Caco-2 (cell line): ENCODE data around the gene PHLPP1. TPM values are rescaled to one million over a fixed set of nuclear protein-coding genes. Genes with fewer than 3 reads are reported as not detected.
A peak's percentile ranks its signal among the peaks of the same experiment; 100 is the strongest.

ENCODE experiments used
- BruUV-seq: library from RNA; stranded (reverse); fragments of 400-500 nt; replicated peaks from 2 replicates; lab custom pipeline; 2021; lab: Mats Ljungman, UMichigan
- CTCF ChIA-PET: fragments of 300-600 bp; sonication (Branson Sonifier 250); formaldehyde crosslinking; loops from one replicate; lab custom pipeline; 2022; ENCODE audit warnings: antibody characterized with exemption; lab: Charles Lee
- POLR2A ChIA-PET: fragments of 300-600 bp; sonication (Branson Sonifier 250); formaldehyde crosslinking; loops from one replicate; lab custom pipeline; 2022; ENCODE audit warnings: antibody characterized with exemption; lab: Charles Lee
- DNase-seq, 2 experiments: peaks; one replicate each; pipeline versions ENCODE4 v3.0.0 to v3.0.0-alpha.2; 2020 to 2022
- H3K27me3 ChIP-seq: replicated peaks from 2 replicates; pipeline ENCODE4 v1.6.0; 2011; ENCODE audit warnings: low read length; ENCODE audit not compliant: control insufficient read depth, insufficient read depth
- H3K36me3 ChIP-seq: 2 replicates; pipeline ENCODE4 v1.5.1; 2011; ENCODE audit warnings: low read length; ENCODE audit not compliant: control insufficient read depth, insufficient read depth
- H3K4me1 ChIP-seq: fragments of 250-450 bp; sonication (Bioruptor Pico); 2 replicates; pipeline ENCODE4 v1.5.1; 2020; ENCODE audit warnings: mild to moderate bottlenecking
- H3K4me3 ChIP-seq: 2 replicates; pipeline ENCODE4 v1.5.1; 2011; ENCODE audit warnings: low read depth, mild to moderate bottlenecking, control low read depth, low read length
- H3K9me3 ChIP-seq: fragments of 250-450 bp; sonication (Bioruptor Pico); 2 replicates; pipeline ENCODE4 v1.5.1; 2020; ENCODE audit warnings: mild to moderate bottlenecking, moderate library complexity
- H3K27ac Mint-ChIP-seq: one replicate; pipeline ENCODE4 v1.8.0; 2022; ENCODE audit warnings: mixed read lengths; ENCODE audit not compliant: unreplicated experiment
- H3K27me3 Mint-ChIP-seq: one replicate; pipeline ENCODE4 v1.8.0; 2022; ENCODE audit warnings: mixed read lengths; ENCODE audit not compliant: insufficient read depth, unreplicated experiment
- H3K36me3 Mint-ChIP-seq: one replicate; pipeline ENCODE4 v1.8.0; 2022; ENCODE audit warnings: mild to moderate bottlenecking, mixed read lengths; ENCODE audit not compliant: insufficient read depth, unreplicated experiment
- H3K4me1 Mint-ChIP-seq: one replicate; pipeline ENCODE4 v1.8.0; 2022; ENCODE audit warnings: low read depth, mixed read lengths; ENCODE audit not compliant: unreplicated experiment
- H3K4me3 Mint-ChIP-seq: one replicate; pipeline ENCODE4 v1.8.0; 2022; ENCODE audit warnings: mild to moderate bottlenecking, moderate library complexity, mixed read lengths; ENCODE audit not compliant: unreplicated experiment
- H3K9me3 Mint-ChIP-seq: one replicate; pipeline ENCODE4 v1.8.0; 2022; ENCODE audit warnings: mixed read lengths; ENCODE audit not compliant: unreplicated experiment
- intact Hi-C: fragments of 100-400 bp; cut with micrococcal nuclease; formaldehyde crosslinking; loops from one replicate; pipeline ENCODE4 v1.10.0; 2022; ENCODE audit not compliant: unreplicated experiment
- total RNA-seq: library from RNA; stranded (reverse); gene quantifications from 2 replicates; pipeline ENCODE4 v1.2.3, GENCODE V29; 2022
- TF ChIP-seq, protein P1 (sequence below), 2 experiments: fragments of 200-600 bp in 1 of 2; IDR thresholded peaks; 1 replicate in 1 of 2; 2 replicates in 1 of 2; pipeline versions ENCODE4 v1.5.1 to v1.8.0; 2011 to 2022; ENCODE audit warnings: antibody characterized with exemption in 1 of 2, control low read depth in 1 of 2, inconsistent platforms in 1 of 2, low read depth in 1 of 2, low read length in 1 of 2, mild to moderate bottlenecking in 1 of 2, moderate library complexity in 1 of 2; ENCODE audit not compliant: insufficient read depth in 1 of 2, severe bottlenecking in 1 of 2, unreplicated experiment in 1 of 2

The PHLPP1 gene
- total RNA-seq, 1 experiment from 2014 or later = 20.1 TPM

GRCh38 chr18:62829936-62830335 is 114.6 kb downstream of the PHLPP1 start:
- BruUV-seq = no TSS peak
- Histone ChIP-seq H3K36me3 (no peaks in the 10 kb centered on the region), H3K4me3 (no peak overlapping the region), H3K4me1 (no peaks in the 10 kb centered on the region), H3K27me3 (no peaks in the 10 kb centered on the region), H3K9me3 (no peaks in the 10 kb centered on the region)
- Mint-ChIP-seq H3K27ac (no peak overlapping the region), H3K36me3 (peaks cover 19% of the 10 kb centered on the region), H3K4me3 (no peak overlapping the region), H3K9me3 (no peaks in the 10 kb centered on the region), H3K4me1 (peaks cover 8% of the 10 kb centered on the region), H3K27me3 (no peaks in the 10 kb centered on the region)
- no peak for DNase-seq
- TF ChIP-seq, protein P1, sequence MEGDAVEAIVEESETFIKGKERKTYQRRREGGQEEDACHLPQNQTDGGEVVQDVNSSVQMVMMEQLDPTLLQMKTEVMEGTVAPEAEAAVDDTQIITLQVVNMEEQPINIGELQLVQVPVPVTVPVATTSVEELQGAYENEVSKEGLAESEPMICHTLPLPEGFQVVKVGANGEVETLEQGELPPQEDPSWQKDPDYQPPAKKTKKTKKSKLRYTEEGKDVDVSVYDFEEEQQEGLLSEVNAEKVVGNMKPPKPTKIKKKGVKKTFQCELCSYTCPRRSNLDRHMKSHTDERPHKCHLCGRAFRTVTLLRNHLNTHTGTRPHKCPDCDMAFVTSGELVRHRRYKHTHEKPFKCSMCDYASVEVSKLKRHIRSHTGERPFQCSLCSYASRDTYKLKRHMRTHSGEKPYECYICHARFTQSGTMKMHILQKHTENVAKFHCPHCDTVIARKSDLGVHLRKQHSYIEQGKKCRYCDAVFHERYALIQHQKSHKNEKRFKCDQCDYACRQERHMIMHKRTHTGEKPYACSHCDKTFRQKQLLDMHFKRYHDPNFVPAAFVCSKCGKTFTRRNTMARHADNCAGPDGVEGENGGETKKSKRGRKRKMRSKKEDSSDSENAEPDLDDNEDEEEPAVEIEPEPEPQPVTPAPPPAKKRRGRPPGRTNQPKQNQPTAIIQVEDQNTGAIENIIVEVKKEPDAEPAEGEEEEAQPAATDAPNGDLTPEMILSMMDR (IDR thresholded peaks at IDR 0.05; ENCODE audit: insufficient read depth in 1 of 2, low read depth in 1 of 2, low read length in 1 of 2, severe bottlenecking in 1 of 2, unreplicated experiment in 1 of 2) = no peak
- ChIA-PET POLR2A (no interaction called here), CTCF (no interaction called here)
- intact Hi-C loops = no loop called here

DNA sequence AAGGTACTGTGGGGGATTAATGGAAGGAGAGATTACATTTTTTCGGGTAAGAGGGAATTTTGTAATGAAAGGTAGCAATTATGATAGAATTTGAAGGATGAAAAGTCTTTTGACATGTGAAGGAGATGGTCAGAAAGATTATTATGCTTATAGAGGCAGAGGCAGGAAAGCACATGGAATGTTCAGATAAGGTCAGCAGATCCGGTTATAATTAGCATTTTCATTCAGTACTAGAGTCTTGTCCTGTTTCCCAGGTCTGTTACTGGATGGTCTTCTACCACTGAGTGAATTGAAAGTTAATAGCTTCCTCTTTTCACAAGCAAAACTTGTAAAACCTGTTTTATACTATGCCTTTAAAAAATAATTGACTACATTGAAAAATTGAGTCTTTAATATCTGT is 116.9 kb downstream of the PHLPP1 start:
- TSS peak; percentile 21 for BruUV-seq
- Mint-ChIP-seq H3K36me3 (peaks cover 19% of the 10 kb centered on the region), H3K27me3 (no peaks in the 10 kb centered on the region), H3K4me3 (no peak overlapping the region), H3K27ac (no peak overlapping the region), H3K9me3 (no peaks in the 10 kb centered on the region), H3K4me1 (peaks cover 8% of the 10 kb centered on the region)
- DNase-seq = no peak
- ChIA-PET CTCF (no interaction called here), POLR2A (no interaction called here)
- no peaks in the 10 kb centered on the region for H3K9me3 ChIP-seq
- no peak overlapping the region for H3K4me3 ChIP-seq
- H3K27me3 ChIP-seq = no peaks in the 10 kb centered on the region
- no peaks in the 10 kb centered on the region for H3K36me3 ChIP-seq
- TF ChIP-seq, protein P1 (IDR thresholded peaks at IDR 0.05; ENCODE audit: insufficient read depth in 1 of 2, low read depth in 1 of 2, low read length in 1 of 2, severe bottlenecking in 1 of 2, unreplicated experiment in 1 of 2) = no peak
- no peaks in the 10 kb centered on the region for H3K4me1 ChIP-seq
- intact Hi-C loops = no loop called here

- H3K4me1 Mint-ChIP-seq = peaks cover 8% of the 10 kb centered on the region
- H3K4me3 Mint-ChIP-seq = no peak overlapping the region
- POLR2A ChIA-PET = no interaction called here
Observed at GRCh38 chr18:62833494-62833893, 118.2 kb downstream of the PHLPP1 start.

More at GRCh38 chr18:62833494-62833893, 118.2 kb downstream of the PHLPP1 start:
- Histone ChIP-seq H3K4me3 (no peak overlapping the region), H3K36me3 (no peaks in the 10 kb centered on the region), H3K9me3 (no peaks in the 10 kb centered on the region), H3K27me3 (no peaks in the 10 kb centered on the region), H3K4me1 (no peaks in the 10 kb centered on the region)
- no TSS peak for BruUV-seq
- H3K27me3 Mint-ChIP-seq = no peaks in the 10 kb centered on the region
- no peak overlapping the region for H3K27ac Mint-ChIP-seq
- intact Hi-C loops = no loop called here
- H3K36me3 Mint-ChIP-seq = peaks cover 19% of the 10 kb centered on the region
- CTCF ChIA-PET = no interaction called here
- DNase-seq = no peak
- TF ChIP-seq, protein P1 (IDR thresholded peaks at IDR 0.05; ENCODE audit: insufficient read depth in 1 of 2, low read depth in 1 of 2, low read length in 1 of 2, severe bottlenecking in 1 of 2, unreplicated experiment in 1 of 2) = no peak
- H3K9me3 Mint-ChIP-seq = no peaks in the 10 kb centered on the region
